ENCODE results near the gene MOV10L1.
"Not testable (repeated sequence)": the region's sequence is repeated elsewhere in the genome, so short reads cannot be mapped to it uniquely, and the experiment has no call there.

MOV10L1 gene

GRCh38 chr22:50141462-50141861 lies 51.7 kb downstream of the MOV10L1 start:
- peak; percentile 74 for DNase-seq

DNA sequence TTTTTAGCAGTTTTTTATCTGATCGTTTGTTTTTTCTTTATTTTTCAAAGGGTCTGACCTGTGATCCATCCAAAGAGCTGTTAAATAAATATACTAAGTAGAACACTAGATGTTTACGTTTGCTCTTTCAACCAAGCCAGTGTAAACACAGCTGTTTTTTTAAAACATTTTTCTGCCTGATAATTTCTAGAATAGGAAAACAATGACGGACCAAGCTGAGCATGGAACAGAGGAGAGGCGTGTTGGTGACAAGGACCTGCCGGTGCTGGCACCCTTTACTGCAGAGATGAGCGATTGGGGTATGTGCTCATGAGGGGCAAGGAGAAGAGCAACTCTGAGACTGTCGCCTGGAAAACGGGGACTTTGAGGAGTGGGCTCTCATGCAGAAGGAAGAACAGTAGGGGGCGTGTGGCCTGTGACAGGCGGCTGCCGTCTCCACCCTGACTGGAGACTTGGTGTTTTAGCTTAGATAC lies 52.1 kb downstream of the MOV10L1 start:
- DNase-seq: peak; percentile 88

DNA sequence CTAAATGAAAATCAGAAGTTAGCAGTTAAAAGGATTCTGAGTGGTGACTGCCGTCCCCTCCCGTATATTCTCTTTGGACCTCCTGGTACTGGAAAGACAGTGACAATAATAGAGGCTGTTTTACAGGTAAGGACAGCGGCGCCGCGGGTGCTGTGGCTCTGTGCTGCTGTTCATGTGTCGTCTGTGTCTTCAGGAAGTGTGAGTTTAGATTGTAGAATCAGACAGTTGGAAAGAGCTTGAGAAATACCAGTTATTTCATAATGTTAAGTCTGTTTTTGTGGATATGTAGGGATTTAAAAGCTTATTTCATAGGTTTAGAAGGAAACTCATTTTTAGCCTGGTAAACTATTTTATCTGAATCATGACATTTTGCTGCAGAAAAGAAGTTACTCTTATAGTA lies 53.3 kb downstream of the MOV10L1 start:
- DNase-seq: no peak

DNA sequence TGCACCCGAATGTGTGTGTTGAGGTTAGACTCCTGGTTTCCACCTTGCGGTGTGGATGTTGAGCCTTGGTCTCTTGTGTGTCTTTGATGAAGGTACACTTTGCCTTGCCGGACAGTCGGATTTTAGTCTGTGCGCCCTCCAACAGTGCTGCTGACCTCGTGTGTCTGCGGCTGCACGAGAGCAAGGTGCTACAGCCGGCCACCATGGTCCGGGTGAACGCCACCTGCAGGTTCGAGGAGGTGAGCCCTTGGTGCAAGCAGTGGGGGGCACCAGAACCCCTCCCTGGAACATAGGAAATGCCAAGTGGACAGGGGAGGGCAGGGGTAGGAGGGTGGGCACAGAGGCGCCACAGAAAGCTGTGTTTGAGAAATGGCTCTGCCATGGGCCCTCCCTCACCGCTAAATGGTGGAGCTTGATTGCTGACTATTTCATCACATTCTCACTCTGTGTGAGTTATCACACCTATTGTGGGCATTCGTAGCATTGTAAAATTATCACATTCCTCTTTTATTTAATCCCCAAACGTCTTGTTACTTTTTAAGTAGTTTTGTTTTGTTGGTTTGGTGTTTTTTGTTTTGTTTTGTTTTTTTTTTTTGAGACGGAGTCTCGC lies 54.3 kb downstream of the MOV10L1 start:
- no peak for DNase-seq

GRCh38 chr22:50145721-50146438 lies 56.1 kb downstream of the MOV10L1 start:
- no peak for DNase-seq

DNA sequence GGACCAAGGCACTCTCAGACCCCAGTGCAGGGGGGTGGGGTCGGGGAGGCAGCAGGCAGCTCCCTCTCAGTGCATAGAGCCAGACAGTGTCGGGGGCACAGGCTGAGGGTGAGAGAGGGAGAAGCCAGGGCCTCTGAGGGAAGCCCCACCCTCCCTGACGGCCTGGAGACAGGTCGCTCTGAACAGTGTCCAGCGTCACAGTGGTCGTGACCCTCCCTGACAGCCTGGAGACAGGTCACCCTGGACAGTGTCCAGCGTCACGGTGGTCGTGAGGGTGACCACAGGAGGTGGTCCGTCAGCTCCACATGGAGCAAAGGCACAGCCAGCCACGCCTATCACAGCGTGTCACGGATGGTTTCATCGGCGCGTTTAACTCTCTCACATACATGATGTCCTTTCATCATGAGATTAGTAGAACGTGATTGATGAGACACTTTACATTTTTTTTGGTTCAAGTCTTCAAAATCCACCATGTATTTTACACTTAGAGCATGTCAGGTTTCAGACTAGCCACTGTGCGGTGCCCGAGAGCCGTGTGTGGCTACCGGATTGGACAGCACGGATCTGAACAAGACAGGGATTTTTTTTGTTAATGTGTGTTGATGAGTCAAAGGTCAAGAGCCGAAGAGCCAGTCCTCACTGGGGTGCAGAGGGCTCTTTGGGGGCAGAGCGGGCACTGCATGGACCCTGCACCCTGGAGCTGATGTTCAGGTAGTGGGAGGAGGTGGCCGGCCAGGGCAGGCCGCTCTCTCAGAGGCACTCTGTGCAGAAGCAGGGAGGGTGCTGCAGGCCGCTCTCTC lies 56.8 kb downstream of the MOV10L1 start:
- DNase-seq: peak; percentile 87

- DNase-seq: not testable (repeated sequence)
These were observed 57.7 kb downstream of the MOV10L1 start for GRCh38 chr22:50147258-50148165.

DNA sequence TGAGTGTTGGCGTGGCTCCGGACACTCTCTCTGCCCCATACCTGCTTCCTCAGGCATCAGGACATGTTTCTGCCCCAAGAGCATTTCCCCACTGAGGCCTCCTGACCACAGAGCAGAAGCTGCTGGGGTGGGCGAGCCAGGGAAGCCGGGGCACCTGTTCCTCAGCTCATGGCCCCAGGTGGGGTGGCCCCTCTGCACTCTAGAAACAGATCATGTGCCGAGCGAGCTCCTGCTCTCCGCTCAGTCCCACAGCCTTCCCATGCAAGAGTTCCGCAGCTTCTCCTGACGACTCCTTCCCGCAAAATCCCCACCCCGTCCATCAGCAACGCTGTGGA lies 58.3 kb downstream of the MOV10L1 start:
- DNase-seq: no peak

DNA sequence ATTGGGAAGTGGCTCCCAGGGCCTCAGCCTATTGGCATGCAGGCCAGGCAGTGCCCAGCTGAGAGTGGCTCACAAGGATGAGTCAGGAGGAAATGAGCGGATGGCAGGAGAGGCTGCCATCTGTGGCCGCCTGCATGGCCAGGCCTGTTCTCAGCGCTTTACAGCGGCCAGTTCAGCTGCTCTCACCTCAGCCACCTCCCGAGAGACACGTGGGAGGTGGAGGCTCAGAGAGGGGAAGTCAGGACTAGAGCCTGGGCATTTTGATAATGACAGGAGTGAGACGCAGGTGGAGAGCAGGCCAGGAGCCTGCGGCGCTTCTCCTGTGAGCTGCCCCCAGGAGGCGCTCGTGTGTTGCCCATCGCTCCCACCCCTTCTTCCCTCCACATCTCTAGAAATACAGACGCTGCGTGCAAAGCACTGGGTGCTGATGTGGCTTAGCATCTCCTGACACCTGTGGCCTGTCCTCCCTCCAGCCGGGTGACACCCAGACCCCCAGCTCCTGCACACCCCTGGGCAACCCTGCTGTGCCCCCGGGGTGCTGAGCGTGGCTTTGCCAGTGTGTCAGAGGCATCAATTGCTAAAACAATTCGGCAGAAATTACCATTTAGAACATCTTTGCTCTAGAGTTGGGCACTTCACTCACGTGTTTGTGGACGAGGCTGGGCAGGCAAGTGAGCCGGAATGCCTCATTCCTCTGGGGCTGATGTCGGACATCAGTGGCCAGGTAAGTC lies 59.4 kb downstream of the MOV10L1 start:
- DNase-seq: peak; percentile 96

GRCh38 chr22:50150161-50151129 lies 60.6 kb downstream of the MOV10L1 start:
- DNase-seq: no peak

DNA sequence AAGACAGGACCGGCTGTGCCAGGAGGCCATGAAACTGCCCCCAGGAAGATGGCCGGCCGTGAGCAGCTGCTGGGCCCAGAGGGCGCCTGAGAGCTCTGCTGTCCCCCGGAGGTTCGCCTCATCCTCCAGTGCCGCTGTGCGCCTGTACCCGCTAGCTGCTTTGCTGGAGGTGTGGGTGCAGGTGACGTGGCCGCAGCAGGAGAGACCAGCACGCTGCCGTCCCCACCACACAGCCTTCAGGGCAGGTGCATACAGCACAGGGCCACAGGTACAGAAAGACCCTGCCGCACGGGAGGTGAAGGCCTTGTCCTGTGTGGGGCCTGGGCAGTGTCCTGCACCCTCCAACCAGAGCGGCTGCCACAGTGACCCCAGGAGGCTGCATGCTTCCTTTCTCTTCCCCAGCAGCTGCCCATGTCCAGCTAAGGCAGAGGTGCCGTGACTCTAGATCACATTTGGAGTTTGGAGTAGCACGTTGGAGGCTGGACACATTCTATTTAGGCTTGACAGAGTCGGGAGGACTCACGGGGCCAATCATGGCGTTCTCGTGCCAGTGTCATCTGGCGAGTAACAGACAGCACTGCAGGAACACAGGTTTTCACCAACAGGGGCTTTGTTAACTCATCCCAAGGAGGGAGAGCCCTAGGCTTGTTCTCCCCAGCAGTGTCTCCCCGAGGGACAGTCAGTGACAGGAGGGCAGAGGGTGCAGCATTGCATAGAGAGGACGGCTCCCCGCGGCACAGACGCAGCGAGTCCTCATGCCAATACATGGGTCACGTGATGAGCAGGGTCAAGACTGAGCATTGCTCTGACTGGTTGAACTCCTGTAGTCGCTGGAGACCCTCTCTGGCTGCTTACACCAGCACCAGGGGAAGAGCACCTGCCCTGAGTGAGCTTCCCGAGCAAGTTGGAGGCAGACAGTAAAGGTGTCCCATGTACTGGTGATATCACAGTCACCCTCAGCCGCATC lies 62.0 kb downstream of the MOV10L1 start:
- DNase-seq: no peak

- DNase-seq: no peak
These were observed 63.4 kb downstream of the MOV10L1 start for GRCh38 chr22:50153056-50153755.

GRCh38 chr22:50153756-50154140 lies 63.9 kb downstream of the MOV10L1 start:
- DNase-seq: no peak

DNA sequence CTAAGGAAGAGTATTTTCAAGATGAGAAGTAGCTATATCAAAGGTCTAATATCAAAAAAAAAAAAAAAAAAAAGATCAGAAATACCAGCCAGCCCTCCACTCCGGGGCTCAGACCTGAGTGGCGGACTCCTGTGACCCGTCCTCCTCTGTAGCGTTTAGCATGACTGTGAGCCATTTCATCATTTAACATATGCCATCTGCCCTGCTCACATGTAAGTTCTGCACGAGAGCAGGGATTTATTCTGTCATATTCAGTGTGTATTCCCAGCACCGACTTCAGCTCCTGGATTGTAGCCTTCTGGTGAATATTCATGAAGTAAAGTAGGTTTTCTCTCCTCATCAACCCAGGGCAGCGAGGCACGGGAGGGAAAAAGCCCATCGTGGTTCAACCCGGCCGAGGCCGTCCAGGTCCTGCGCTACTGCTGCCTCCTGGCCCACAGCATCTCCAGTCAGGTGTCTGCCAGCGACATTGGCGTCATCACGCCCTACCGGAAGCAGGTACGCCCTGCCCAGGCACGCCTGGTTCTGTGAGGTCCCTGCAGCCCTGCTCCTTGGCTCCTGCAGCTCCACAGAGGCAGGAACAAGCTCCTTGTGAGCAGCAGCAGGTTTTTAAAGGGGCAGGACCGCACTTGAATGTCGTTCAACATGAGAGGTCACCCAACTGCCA lies 68.0 kb downstream of the MOV10L1 start:
- DNase-seq: peak; percentile 34

GRCh38 chr22:50160947-50161346 lies 71.1 kb downstream of the MOV10L1 start:
- DNase-seq: no peak

DNA sequence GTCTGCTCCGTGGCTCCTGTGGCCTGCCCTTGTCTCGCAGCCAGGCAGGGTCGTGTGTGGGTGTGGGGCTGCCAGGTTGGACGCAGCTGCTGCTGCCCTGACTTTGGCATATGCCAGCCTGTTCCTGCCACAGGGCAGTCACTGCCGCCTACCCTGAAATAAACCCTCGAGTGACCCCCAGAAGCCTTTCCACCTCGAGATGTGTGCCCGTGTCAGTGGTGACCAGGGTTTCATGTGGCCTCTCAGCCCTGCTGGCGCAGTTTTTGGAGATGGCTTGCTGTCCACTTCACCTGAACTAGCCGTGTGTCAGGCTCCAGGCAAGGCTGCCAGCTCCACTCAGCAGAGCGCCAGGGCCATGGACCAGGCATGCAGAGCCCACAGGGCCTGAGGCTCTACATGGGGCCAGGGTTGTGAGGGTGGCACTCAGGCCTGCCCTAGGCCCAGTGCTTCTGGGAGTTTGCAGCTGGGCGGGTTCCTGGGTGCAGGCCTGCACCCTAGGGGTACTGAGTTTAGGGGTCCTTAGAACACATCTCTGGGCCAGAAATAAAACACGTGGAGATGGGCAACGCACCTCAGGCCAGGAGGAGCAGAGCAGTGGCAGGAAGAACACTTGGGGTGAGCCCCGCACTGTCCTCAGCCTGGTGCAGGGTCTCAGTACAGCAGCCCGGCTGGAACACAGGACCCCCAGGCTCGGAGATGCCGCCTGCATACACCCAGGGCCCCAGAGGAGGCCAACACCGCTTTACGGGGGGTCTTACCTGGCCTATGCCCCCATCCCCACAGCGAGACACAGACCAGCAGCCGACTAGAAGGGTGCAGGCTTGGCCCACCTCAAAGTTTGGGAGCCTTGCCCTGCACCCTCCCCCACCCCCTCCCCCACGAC lies 71.9 kb downstream of the MOV10L1 start:
- DNase-seq: no peak

GRCh38 chr22:50162391-50162956 lies 72.7 kb downstream of the MOV10L1 start:
- DNase-seq: no peak

All from DMS53 (cell line).